ENCODE measurements around the gene CDC42EP3.

The CDC42EP3 gene

GRCh38 chr2:37671009-37671815 is at the start of gene CDC42EP3:
Gene CDC42EP3, minus strand, starts transcription at chr2:37671642. Its CDS starts 25,055 bp downstream, at chr2:37646587.
- DNase-seq (ENCODE audit: low spot score) = peak; percentile 80

- DNase-seq (ENCODE audit: low spot score) = no peak
These were observed 49.7 kb upstream of the CDC42EP3 start for GRCh38 chr2:37721201-37721560.

- DNase-seq (ENCODE audit: low spot score) = peak; percentile 10
These were observed 49.2 kb upstream of the CDC42EP3 start for GRCh38 chr2:37720533-37721200.

GRCh38 chr2:37718515-37719161 is 47.2 kb upstream of the CDC42EP3 start:
- no peak for DNase-seq (ENCODE audit: low spot score)

GRCh38 chr2:37713258-37713700 is 41.8 kb upstream of the CDC42EP3 start:
- DNase-seq (ENCODE audit: low spot score) = peak; percentile 6

GRCh38 chr2:37711831-37712230 is 40.4 kb upstream of the CDC42EP3 start:
- DNase-seq (ENCODE audit: low spot score) = no peak

- DNase-seq (ENCODE audit: low spot score) = no peak
These were observed 39.9 kb upstream of the CDC42EP3 start for GRCh38 chr2:37711308-37711731.

GRCh38 chr2:37709111-37709510 is 37.7 kb upstream of the CDC42EP3 start:
- no peak for DNase-seq (ENCODE audit: low spot score)

GRCh38 chr2:37708146-37708545 is 36.7 kb upstream of the CDC42EP3 start:
- no peak for DNase-seq (ENCODE audit: low spot score)

GRCh38 chr2:37707393-37707792 is 36.0 kb upstream of the CDC42EP3 start:
- DNase-seq (ENCODE audit: low spot score) = peak; percentile 13

GRCh38 chr2:37706334-37707183 is 35.1 kb upstream of the CDC42EP3 start:
- no peak for DNase-seq (ENCODE audit: low spot score)

- DNase-seq (ENCODE audit: low spot score) = no peak
These were observed 33.7 kb upstream of the CDC42EP3 start for GRCh38 chr2:37705191-37705590.

GRCh38 chr2:37698931-37699481 is 27.6 kb upstream of the CDC42EP3 start:
- no peak for DNase-seq (ENCODE audit: low spot score)

- DNase-seq (ENCODE audit: low spot score) = no peak
These were observed 23.9 kb upstream of the CDC42EP3 start for GRCh38 chr2:37695336-37695735.

- no peak for DNase-seq (ENCODE audit: low spot score)
These were observed 21.3 kb upstream of the CDC42EP3 start for GRCh38 chr2:37692711-37693110.

- DNase-seq (ENCODE audit: low spot score) = no peak
These were observed 18.3 kb upstream of the CDC42EP3 start for GRCh38 chr2:37689751-37690150.

- DNase-seq (ENCODE audit: low spot score) = no peak
These were observed 17.5 kb upstream of the CDC42EP3 start for GRCh38 chr2:37688771-37689468.

GRCh38 chr2:37686792-37687526 is 15.5 kb upstream of the CDC42EP3 start:
- no peak for DNase-seq (ENCODE audit: low spot score)

- DNase-seq (ENCODE audit: low spot score) = no peak
These were observed 13.4 kb upstream of the CDC42EP3 start for GRCh38 chr2:37684809-37685208.

All from germinal center (tissue), 1 donor.